Measurements from ENCODE around the gene NOP14. TPM values are rescaled to one million over a fixed set of nuclear protein-coding genes. Genes with fewer than 3 reads are reported as not detected.
A peak's percentile ranks its signal among the peaks of the same experiment; 100 is the strongest.
"Not testable (repeated sequence)": the region's sequence is repeated elsewhere in the genome, so short reads cannot be mapped to it uniquely, and the experiment has no call there.

Gene NOP14
- 11.2 TPM for total RNA-seq

- DNase-seq = peak; percentile 98
Observed at GRCh38 chr4:2963175-2963965, at the start of gene NOP14, which contains the start of gene GRK4. Gene NOP14, minus strand, starts transcription at chr4:2963406. Its CDS starts 87 bp downstream, at chr4:2963319. Gene GRK4, plus strand, starts transcription at chr4:2963571. Its CDS starts 500 bp downstream, at chr4:2964071.

- DNase-seq = no peak
Observed at GRCh38 chr4:3011456-3012220, 48.4 kb upstream of the NOP14 start.

- DNase-seq = peak; percentile 64
Observed at GRCh38 chr4:3010998-3011397, 47.8 kb upstream of the NOP14 start.

- DNase-seq = no peak
Observed at GRCh38 chr4:3010577-3010976, 47.4 kb upstream of the NOP14 start.

GRCh38 chr4:3009422-3009821 is 46.2 kb upstream of the NOP14 start:
- no peak for DNase-seq

- no peak for DNase-seq
Observed at GRCh38 chr4:3007724-3008123, 44.5 kb upstream of the NOP14 start.

- no peak for DNase-seq
Observed at GRCh38 chr4:2996415-2996814, 33.2 kb upstream of the NOP14 start.

GRCh38 chr4:2995546-2996265 is 32.5 kb upstream of the NOP14 start:
- no peak for DNase-seq

GRCh38 chr4:2994917-2995316 is 31.7 kb upstream of the NOP14 start:
- no peak for DNase-seq

GRCh38 chr4:2991243-2991642 is 28.0 kb upstream of the NOP14 start:
- no peak for DNase-seq

- not testable (repeated sequence) for DNase-seq
Observed at GRCh38 chr4:2983715-2984114, 20.5 kb upstream of the NOP14 start.

GRCh38 chr4:2982012-2982411 is 18.8 kb upstream of the NOP14 start:
- no peak for DNase-seq

- DNase-seq = no peak
Observed at GRCh38 chr4:2981256-2981819, 18.1 kb upstream of the NOP14 start.

- DNase-seq = no peak
Observed at GRCh38 chr4:2977211-2978088, 14.2 kb upstream of the NOP14 start.

- DNase-seq = no peak
Observed at GRCh38 chr4:2971275-2971674, 8.1 kb upstream of the NOP14 start.

- no peak for DNase-seq
Observed at GRCh38 chr4:2968381-2968780, 5.2 kb upstream of the NOP14 start.

- no peak for DNase-seq
Observed at GRCh38 chr4:2965262-2965661, 2.1 kb upstream of the NOP14 start.

- no peak for DNase-seq
Observed at GRCh38 chr4:2964706-2965258, 1.6 kb upstream of the NOP14 start.

- no peak for DNase-seq
Observed at GRCh38 chr4:2963966-2964471, 813 bp upstream of the NOP14 start.

- DNase-seq = peak; percentile 30
Observed at GRCh38 chr4:2962614-2963174, 512 bp downstream of the NOP14 start.
